Cerebellar cortex (tissue), 1 donor: Measurements from ENCODE around the gene MYL5.
A peak's percentile ranks its signal among the peaks of the same experiment; 100 is the strongest.
"Not testable (repeated sequence)": the region's sequence is repeated elsewhere in the genome, so short reads cannot be mapped to it uniquely, and the experiment has no call there.

ENCODE experiments used
- DNase-seq: peaks from one replicate; pipeline ENCODE4 v3.0.0-alpha.2; 2015; ENCODE audit warnings: low spot score

The MYL5 gene, protein sequence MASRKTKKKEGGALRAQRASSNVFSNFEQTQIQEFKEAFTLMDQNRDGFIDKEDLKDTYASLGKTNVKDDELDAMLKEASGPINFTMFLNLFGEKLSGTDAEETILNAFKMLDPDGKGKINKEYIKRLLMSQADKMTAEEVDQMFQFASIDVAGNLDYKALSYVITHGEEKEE

DNA sequence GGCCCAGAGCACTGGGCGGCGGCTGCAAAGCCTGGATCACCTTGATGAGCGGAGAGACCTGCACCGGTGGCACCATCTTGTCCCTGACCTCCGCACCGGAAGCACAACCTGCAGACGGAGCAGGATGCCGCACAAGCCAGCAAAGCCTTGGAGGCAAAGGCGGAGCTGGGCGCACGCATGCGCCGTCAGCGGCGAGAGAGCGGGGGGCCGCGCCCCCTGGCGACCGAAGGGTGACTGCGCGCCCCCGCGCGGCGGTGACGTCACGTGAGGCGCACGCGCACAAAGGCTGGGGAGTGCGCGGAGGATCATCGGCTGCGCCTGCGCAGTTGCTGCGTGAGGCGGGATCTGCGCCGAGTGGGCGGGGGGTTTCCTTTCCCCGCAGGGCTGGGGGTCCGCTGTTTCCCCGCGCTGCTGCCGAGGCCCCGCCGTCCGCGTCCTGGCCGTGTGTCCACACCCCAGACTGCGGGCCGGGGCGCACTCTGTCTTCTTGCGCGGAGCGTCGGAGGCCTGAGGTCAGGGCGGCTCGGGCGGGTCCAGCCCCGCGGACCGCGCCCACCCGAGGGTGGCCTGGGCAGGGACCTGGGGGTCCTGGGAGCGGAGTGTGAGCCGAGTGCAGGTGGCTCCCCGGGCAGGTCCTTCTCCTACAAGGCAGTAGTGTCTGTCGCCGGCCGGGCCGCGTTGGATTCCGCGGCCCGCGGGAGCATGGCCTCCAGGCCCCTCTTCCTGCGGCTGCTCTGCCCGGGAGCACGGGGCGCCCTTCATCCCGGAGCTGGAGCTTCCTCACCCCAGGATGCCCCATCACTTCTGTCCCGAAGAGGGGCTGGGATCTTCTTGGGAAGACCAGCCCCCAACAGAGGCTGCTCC lies at the start of gene MYL5, which contains the start of gene ATP5ME:
TSS of gene MYL5 (plus strand) at position 371 of the 864 bp plus-strand sequence. CDS start 3,485 bp downstream, outside the sequence.
TSS of gene ATP5ME (minus strand) at position 105 of the 864 bp plus-strand sequence. CDS start at position 76, 29 bp downstream.
- peak; percentile 96 for DNase-seq

DNA sequence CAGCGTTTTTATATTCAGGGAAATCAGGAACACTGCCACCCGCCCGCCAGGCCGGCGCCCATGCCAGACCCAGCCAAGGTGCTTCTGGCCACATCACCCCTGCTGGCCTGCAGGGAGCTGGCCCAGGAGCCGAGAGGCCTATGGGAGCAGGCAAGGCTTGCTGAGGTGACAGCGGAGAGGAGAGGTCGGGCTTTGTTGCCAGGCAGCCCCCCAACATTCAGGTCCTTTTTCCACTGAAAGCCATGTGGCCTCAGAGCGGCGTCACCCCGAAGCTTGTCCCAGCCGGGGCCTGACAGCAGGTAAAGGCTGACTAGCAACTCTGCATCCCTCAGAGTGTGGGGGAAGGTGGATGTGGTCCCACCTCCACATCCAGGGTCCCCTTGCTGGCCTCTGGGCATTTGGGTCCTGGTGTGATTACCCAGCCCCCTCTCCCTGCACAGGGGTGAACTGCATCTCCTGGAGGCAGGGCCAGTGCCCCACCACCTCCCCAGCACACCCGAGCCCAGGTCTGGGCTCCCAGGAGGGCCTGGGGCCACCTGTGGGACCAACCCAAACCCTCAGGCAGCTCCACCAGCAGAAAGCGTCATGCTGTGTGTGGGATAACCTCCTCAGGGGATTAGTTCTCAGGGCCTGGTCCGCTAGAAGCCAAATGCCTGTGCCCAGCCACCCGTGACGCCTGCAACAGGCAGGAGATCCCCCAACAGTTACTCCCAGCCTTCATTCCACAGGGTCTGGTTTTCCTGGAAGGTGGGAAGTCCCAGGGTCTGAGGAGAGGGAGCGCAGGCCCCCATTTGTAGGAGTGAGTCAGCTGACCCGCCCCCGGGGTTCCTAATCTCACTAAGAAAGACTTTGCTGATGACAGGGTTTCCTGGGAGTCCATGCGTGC lies 49.4 kb upstream of the MYL5 start, which contains the start of gene PDE6B:
TSS of gene PDE6B (plus strand) at position 869 of the 886 bp plus-strand sequence. CDS start 54 bp downstream, outside the sequence.
- DNase-seq, result no peak

DNA sequence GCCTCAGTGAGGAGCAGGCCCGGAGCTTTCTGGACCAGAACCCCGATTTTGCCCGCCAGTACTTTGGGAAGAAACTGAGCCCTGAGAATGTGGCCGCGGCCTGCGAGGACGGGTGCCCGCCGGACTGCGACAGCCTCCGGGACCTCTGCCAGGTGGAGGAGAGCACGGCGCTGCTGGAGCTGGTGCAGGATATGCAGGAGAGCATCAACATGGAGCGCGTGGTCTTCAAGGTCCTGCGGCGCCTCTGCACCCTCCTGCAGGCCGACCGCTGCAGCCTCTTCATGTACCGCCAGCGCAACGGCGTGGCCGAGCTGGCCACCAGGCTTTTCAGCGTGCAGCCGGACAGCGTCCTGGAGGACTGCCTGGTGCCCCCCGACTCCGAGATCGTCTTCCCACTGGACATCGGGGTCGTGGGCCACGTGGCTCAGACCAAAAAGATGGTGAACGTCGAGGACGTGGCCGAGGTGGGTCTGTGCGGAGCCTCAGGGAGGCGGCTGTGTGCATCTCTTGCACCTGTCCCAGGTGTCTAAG lies 48.6 kb upstream of the MYL5 start:
- DNase-seq, result no peak

DNA sequence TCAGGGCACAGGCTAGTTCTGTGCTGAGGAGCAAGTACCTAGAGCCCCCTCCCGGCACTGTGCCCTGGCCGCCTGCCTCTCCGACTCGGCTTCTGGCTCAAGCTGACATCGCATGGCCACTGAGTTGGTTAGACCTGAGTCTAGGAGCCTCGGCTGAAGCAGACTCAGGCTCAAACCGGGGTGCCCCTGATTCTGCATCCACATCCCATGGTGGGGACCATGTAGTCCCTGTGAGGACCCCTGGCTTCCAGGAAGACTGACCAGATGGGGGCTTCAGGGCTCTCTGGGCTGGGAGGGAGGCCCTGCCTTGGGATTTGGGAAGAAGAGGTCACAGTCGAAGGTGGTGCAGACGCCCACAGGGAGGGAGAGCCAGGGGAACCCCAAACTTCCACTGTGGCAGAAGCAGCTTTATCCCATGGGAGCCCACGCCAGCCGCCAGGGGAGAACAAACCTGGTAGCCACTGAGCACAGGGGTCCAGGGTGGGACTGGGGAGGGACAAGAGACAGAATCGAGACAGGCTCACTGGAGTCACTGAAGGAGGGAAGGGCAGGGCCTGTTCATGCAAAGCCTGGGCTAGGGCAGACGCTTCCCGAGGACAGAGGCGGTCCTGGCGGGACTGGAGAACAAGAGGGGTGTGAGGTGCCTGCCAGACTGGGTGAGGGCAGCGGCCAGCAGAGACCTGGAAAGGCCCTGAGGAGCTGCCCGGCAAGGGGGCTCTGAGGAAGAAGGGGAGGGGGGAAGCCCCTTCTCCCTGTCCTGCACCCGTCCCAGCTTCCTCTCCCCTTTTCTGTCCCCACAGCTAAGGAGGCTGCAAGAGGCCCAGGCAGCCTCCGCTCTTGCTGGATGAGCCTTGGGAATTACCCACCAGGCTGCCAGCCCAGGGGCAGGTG lies 47.9 kb upstream of the MYL5 start:
- DNase-seq, result no peak

DNA sequence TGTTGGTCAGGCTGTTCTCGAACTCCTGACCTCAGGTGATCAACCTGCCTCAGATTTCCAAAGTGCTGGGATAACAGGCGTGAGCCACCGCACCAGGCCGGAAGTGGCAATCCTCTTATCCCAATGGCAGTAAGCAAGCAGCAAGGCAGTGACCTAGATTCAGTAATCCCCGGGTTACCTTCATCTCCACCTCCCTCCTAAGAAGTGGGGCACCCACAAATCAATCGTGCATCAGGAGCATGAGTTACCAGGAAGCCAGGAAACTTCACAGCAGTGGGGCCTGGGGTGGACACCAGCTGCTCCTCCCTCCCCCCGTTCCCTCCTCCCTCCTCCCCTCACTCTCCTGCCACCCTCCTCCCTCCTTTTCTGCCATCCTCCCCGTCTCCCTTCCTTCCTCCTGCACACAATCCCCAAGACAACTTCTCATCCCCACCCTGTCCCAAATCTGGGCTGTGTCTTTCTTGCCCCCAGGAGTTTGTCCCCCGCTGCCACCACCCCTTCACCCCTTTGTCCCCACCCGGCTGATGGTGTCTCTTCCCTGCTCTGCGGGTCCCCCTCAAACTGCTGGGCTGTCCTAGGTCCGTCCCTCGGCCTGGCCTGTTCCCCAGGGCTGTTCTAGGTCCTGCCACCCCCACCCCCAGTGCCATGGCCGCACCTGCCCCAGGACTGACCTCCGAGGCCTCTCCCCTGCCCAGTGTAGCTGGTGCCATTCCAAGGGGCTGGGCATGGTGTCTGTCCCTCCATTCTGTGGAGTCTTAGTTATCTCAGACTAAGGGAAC lies 46.8 kb upstream of the MYL5 start:
- DNase-seq, result no peak

DNA sequence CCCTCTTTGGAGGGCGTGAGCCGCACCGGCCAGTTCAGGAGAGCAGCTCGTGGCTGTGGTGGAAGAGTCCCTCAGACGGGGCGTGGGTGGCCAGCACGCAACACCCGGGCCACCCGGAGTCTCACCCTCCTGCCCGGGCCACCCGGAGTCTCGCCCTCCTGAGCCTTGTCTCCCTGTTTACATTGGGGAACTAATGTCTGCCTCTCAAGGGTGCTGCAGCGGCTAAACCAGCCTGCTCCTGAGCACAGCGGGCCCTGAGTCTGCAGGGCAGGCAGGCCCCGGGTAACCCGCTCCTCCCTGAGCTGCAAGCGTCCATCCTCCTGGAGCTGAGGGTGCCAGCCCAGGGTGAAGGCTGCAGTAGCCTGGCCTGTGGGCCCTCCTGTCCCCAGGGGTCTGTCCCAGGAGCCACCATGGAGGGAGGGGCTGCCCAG lies 46.0 kb upstream of the MYL5 start:
- no peak for DNase-seq

DNA sequence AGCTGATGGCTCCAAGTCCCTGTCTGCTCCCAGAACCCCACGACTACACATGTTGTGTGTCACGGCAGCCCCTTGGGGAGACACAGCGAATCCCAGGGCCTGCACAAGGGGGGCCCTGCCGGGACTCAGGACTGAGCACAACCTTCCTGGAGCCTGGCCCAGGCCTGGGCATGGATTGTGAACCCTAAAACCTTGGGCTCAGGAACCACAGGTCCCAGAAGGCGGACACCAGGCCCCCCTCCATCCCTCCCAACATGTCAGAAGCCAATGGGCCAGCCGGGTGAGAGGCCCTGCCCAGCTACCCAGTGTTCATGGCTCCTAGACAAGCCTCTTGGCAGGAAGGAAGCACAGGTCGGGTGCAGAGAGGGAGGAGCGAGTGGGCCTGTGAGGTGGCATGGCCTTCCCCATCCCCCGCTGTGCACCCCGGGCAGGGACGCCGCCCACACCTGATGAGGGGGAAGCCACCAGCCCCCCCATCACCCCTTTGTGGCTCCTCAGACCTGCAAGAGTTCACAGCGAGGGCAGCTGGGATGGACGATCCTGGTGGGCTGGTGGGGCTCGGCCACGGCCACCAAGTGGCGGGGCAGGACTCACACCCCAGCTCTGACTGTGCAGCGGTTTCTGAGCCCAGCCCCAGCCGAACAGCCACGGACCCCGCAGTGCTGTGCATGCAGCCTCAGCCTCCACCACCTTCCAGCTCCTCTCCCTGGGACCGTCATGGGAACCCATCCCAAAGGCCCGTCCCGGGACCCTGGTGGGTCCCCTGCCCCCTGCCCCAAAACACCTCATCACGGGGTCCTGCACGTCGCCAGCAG lies 45.3 kb upstream of the MYL5 start:
- no peak for DNase-seq

DNA sequence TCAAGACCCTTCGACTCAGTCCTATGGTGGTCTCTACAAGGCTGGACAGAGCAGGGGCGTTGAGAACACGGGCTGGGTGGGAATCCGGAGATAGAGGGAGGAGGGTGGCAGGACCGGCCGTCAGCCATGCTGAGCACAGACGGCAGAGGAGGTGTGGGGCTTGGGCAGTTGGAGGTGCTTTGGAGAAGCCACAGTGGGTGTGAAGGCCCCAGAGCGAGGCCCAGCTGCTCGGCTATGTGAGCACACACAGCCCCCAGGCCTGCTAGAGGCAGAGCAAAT lies 44.8 kb upstream of the MYL5 start:
- no peak for DNase-seq

DNA sequence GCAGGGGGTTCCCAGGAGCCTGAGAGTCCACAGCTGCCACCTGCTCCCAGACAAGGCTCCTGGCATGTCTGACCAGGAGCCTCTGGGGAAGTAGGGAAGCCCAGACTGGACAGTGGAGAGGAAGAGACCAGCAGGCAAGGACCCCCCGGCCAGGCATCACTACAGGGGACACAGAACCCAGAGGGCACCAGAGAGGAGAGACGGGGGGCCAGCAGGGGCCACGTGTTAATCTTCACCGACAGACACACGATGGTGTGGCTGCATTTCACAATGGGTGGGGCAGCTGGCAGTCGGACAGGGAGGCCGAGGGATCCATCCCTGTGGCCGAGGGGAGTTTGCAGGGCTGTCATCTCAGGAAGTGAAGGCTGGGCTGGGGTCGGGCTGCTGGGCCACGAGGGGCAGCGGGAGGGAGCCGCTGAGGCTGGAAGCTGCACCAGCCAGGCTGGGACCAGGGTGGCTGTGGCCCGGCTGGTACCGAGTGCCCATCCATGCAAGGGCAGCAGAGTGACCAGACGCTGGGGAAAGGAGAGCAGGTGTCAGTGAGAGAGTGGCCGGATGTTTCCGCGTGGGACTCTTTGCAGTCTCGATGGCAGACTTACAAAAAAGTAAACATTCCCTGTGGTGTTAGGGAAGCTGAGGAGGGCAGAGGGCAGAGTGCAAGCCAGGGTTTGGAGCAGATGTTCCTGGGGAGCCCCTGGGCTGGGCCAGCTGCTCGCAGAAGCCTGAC lies 44.3 kb upstream of the MYL5 start:
- no peak for DNase-seq

DNA sequence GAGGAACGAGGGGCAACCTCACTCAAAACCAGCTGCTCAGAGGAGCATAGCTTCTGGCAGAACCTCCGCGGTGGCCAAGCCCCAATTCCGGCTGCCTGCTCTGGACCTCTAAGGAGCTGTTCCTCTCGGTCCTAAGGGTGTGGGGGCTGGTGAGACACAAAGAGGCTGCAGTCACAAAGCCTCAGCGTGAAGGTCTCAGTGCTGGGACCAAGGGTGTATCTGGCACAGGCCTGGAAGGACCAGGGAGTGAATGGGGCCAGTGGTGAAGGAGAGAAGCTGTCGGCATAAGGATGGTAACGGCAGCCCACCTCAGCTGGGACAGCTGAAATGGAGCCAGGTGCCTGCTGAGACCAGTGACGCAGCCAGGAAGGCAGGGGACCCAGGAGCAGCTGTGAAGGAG lies 43.7 kb upstream of the MYL5 start:
- no peak for DNase-seq

DNA sequence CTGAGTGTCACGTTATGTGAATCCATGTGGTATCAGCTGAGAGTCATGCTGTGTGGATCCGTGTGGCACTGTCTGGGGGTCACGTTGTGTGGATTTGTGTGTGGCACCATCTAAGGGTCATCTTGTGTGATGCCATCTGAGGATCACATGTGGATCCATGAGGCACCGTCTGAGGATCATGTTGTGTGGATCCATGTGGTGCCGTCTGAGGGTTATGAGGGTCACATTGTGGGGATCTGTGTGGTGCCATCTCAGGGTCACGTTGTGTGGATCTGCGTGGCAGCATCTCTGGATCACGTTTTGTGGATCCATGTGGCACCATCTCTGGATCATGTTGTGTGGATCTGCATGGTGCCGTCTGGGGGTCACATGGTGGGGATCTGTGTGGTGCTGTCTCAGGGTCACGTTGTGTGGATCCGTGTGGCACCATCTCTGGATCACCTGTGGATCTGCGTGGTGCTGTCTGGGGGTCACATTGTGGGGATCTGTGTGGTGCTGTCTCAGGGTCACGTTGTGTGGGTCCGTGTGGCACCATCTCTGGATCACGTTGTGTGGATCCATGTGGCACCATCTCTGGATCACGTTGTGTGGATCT lies 42.0 kb upstream of the MYL5 start:
- no peak for DNase-seq

DNA sequence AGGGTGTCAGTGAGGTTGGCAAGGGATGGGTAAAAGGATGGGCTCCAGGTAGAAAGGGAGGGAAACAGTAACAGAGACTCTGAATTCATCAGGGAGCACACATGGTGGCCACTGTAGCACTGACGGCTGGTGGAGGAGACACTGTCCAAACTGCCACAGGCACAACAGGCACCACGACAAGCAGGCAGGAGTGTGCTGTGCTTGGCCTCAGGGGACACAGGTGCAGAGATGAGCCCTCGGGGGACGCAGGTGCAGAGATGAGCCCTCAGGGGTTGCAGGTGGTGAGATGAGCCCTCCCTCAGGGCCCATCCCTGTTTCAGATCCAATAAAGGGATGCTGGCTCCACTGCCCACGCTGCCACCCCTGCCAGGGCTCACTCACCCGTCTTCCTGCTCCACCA lies 41.4 kb upstream of the MYL5 start:
- no peak for DNase-seq

DNA sequence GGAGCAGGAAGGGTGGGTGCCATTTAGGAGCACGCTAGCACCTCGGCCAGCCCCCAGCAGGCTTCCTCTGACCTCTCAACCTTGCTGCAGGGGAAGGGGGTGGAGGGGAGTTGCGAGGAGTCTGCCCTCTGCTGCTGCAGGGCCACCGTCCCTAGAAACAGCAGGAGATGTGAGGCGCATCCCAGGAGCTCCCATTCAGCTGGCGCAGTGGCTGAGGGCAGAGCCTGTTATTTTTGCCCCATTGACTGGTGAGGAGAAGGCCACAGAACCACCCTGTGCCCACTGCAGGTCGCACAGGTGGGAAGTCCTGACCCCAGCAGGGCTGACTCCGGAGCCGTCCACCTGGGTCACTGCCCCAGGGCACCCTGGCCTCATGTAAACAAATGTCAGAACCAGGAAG lies 40.9 kb upstream of the MYL5 start:
- no peak for DNase-seq

DNA sequence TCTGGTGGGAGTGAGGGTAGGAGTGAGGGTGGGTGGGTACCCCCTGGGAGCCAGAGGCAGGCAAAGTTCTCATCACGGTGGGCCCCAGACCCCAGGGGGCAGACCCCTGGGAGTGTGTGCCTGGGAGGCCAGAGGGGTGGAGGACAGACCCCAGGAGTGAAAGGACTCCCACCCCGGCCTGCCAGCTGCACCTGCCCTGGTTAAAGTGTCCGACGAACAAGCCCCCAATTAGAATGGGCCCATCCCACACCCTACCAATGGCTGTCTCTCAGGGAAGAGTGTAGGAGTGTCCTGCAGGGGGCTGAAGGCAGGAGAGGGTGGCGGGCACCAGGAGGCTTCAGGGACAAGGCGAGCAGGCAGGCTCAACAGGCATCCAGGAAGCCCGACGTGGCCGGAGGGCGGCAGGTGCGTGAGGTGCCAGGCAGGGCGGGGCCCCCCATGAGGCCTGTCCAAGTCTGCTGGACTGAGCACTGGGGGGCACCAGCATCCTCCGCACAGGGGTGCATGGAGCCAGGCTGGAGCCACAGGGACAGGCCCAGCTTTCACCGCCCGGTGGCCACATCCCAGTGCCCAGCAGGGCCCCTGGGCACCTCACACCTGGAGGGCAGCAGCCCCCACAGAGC lies 40.3 kb upstream of the MYL5 start:
- no peak for DNase-seq

DNA sequence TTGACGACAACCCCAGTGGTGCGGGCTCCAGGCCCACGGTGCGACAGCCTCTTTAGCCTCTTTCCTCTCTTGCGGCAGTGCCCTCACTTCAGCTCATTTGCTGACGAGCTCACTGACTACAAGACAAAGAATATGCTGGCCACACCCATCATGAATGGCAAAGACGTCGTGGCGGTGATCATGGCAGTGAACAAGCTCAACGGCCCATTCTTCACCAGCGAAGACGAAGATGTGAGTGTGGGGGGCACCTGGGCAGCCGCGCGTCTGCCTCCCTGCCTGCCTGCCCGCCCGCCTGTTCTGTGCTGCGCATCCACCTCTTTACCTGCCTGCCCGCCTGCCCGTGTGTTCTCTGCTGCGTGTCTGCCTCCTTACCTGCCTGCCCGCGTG lies 39.8 kb upstream of the MYL5 start:
- no peak for DNase-seq

DNA sequence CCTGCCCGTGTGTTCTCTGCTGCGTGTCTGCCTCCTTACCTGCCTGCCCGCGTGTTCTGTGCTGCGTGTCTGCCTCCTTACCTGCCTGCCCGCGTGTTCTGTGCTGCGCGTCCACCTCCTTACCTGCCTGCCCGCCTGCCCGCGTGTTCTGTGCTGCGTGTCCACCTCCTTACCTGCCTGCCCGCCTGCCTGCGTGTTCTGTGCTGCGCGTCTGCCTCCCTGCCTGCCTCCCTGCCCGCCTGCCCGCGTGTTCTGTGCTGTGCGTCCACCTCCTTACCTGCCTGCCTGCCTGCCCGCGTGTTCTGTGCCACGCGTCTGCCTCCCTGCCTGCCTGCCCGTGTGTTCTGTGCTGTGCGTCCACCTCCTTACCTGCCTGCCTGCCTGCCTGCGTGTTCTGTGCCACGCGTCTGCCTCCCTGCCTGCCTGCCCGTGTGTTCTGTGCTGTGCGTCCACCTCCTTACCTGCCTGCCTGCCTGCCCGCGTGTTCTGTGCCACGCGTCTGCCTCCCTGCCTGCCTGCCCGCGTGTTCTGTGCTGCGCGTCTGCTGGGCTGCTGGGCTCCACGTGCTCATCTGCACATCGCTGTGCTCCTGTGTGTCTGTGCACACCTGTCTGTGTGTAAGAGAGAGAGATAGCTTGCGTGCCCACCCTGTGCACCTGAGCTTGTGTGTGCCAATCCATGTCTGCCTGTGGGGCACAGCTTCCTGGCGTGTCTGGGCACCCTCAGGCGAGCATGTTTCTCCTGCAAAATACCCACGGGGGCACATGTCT lies 39.1 kb upstream of the MYL5 start:
- not testable (repeated sequence) for DNase-seq
